HG03469 (cell line): ENCODE measurements around the gene BPIFA2.

Source experiments
- ATAC-seq: cut with Tn5 transposase; IDR thresholded peaks from one replicate; pipeline ENCODE4 v1.9.1; 2021; ENCODE audit warnings: mild to moderate bottlenecking, moderate library complexity, moderate number of reproducible peaks; ENCODE audit not compliant: unreplicated experiment

BPIFA2 gene

DNA sequence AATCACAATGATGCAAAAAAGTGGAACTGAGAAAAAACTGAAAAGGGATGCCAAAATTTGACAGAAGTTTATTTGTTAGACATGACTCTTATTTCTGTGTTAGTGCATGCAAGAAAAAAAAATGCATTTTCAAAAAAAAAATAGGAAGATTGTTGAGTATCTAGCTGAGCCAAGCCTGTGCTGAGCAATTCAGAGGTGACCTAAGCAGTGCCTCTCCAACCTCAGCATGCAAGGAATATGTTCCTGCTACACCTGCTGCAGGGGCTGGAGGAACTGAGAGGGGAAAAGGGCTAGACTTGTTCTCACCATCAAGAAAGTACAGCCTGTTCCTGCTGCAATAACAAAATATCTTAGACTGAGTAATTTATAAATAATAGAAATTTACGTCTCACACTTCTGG is 24.0 kb downstream of the BPIFA2 start:
- ATAC-seq, result no peak

DNA sequence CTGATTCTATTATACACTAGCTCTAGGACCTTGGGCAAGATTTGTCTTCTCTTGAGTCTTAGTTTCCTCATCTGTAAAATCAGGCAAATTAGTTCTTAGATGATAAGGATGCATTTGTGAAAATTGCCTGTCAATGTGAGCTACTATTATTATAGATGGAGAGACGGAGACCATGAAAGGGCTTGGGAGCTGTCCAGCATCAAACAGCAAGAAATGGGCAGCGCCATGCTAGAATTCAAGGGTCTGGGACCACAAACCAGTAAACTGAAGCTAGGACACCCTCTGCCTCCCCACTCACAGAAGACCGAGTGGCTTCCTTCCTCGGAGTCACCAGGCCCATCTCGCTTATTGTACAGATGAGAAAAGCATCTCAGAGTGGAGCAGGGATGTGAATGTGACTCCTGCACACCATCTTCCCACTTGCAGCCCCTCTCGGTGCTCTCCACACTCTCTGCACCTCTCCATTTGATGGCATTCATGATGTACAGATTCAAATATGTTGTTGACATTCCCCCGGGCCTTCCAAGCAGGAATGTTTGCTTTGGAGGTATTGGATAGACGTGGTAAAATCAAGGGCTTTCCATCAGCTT is 25.0 kb downstream of the BPIFA2 start:
- no peak for ATAC-seq

DNA sequence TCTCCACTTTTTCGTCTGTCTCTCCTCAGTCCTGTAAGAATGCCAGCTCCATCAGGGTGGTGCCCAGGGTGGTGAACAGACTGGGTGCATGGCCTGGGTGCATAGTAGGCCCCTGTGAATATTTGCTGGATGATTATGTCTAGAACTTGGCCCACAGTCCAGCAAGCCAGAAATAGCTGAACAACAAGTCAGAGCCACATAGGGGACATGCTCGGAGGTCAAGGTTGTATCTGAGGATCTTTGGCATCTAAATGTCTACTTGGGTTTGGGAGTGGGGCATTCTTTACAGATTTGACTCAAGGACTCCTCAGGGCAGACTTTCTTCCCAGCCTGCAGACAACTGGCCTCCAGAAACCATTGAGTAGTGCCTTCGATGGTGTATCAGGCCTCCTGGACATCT is 31.1 kb downstream of the BPIFA2 start:
- no peak for ATAC-seq

DNA sequence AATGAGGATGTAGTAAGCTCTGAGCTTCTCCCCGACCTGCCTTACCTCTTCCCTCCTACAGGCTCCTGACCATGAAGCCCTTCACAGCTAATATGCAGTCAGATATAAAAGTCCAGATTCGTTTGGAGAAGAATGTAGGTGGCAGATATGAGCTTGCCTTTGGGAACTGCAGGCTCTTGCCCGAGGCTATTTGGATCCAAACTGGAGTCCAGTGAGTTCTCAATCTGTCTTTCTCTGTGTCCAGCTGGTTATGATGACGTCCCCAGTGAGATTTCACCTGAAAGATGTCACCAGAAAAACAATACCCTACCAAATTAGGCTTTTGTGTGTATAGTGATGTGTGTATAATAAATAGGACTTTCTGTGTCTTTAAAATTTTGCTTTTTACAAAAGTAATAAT is 34.5 kb downstream of the BPIFA2 start:
- no peak for ATAC-seq

DNA sequence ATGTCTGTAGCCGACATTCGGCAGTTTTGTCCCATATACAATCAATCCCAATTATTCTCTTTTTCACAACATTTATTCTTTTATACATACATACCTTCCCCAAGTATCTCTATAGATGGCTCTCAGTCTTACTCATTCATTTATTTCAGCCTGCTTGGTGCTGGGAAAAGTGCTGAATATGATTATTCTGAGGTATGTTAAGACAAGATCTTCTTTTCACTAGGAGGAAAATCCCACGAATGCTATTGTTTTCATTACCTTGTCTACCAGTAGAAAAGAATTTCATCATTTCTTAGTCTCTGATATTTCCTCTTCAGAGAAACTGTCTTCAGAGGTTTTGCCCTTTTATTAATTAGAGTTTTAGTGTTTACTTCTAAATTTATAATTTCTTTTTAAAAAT is 35.5 kb downstream of the BPIFA2 start:
- ATAC-seq, result no peak

DNA sequence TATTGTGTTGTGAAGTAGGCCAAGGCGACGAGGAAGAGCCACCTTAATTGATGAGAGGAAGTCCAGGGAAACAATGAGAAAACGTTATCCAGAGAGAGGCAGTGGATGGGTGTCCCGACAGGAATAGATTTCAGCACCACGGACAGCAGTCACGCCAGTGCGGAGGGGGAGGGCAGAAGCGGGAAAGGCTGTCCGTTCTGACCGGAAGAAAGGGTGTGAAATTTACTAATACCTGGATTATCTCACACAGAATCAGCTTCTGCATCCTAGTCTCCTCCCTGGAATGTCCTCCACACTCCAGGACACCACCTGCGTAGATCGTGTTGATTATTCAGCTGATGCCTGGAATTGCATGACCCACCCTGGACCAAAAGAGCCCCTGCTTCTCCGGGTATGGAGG is 41.8 kb downstream of the BPIFA2 start:
- ATAC-seq, result no peak

DNA sequence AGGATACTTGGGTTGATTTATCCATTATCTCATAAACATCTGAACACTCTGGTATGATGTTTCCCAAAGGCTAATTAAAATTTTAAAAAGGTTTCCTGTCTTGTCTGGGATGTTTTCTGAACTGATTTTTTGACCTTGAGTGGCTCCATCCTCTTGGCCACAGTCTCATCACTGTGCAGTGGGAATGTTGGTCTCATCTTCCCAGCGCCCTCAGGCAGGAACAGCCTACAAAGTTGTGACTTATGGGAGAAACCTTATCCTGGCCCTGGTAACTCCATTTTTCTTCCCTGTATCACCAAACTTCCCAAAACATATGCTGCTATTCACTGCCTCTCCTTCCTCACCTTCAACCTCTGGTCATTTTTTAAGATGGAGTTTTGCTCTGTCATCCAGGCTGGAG is 42.4 kb downstream of the BPIFA2 start:
- no peak for ATAC-seq

DNA sequence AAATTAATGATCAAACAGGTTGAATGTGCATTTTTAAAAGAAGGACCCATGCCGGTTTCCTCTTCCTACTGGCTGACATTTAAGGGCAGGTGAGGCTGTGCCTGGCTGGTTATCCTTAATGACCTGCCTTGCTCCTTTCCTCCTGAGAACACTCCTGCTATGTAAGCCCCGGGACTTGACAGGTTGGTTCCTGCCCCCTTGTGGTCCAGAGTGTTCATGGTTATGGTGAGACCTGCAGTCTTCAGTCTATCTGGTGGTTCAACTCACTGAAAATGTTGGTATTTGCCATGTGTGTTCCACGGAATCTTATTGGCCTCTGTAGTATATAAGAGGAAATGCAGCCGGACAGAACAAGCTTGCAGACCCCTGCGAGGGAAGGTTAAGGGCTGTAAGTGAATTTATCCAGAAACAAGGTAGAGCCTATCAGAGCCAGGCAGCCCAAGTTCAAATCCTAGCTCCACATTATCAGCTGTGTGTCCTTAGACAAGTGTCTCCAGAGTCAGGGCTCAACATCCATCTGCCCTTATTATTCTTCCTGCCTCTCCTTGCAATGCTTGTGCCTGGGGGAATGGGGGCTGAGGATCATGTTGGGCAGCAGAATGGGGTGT is 44.0 kb downstream of the BPIFA2 start:
- no peak for ATAC-seq

DNA sequence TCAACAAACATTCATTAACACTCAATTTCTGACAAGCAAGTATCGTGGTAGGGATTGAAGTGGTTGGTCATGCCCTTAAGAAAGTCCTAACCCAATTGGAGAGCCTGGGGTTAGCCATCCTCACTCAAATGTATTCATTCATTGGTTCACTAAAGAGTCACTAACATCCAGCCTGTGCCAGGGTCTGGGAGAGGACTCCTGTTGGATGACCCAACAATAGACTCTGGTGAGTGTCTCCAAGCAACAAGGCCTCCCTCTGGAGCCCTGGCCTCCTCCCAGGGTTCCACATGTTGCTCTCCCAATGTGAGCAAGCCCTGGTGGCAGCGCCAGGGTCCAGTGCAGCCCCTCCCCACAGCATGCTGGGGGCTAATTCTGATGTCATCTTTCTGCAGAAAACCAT is 49.1 kb downstream of the BPIFA2 start, which contains the start of gene BPIFA3:
TSS of gene BPIFA3 (plus strand) at position 301 of the 400 bp plus-strand sequence. CDS start 185 bp downstream, outside the sequence.
- no peak for ATAC-seq

DNA sequence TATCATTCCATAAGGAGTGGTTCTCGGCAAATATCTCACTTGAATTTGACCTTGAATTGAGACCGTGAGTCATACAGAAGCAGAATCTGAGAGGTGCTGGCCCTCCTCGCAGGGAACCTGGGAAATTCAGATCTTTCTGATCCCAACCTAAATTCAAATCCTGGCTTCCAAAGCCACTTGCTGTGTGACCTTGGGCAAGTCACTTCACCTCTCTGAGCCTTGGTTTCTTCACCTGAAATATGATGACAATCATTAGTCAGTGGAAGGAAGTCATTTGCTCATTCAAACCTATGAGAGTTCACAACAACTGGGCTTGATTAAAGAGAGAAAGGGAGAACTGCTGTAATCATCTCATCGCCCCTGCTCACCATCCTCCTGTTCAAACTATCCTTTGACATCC is 56.4 kb downstream of the BPIFA2 start:
- ATAC-seq, result no peak

DNA sequence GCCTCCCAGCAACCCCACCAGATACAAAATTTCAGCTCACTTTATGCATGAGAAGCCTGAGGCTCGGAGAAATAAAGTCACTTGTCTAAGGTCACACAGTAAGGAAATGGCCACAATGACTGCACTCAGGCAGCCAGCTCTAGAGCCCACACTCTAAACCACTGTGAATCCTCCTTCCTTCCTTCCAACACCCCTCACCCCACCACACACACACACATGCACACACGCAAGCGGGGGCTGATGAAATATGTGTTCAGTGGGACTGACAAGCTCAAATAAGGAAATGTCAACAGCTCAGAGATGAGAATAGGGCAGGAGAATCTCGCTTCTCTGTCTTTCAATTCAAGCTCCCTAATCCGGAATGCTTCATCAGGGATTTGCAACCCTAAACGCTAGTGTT is 61.9 kb downstream of the BPIFA2 start:
- ATAC-seq, result no peak
